Smooth muscle cell (in vitro differentiated cells): ENCODE measurements around the gene WDR7. TPM values are rescaled to one million over a fixed set of nuclear protein-coding genes. Genes with fewer than 3 reads are reported as not detected.

Source experiments
- DNase-seq: peaks from one replicate; lab custom pipeline; 2025; ENCODE audit not compliant: unreplicated experiment; lab: John Stamatoyannopoulos, UW
- H2AFZ ChIP-seq: fragments of 200-600 bp; sonication (generic); 2 replicates; pipeline ENCODE4 v1.6.0; 2016; ENCODE audit warnings: antibody characterized with exemption, low read depth, mild to moderate bottlenecking
- H3F3A ChIP-seq: fragments of 200-600 bp; sonication (generic); 2 replicates; pipeline ENCODE4 v1.6.0; 2017; ENCODE audit warnings: antibody characterized with exemption, low read depth
- H3K27ac ChIP-seq: fragments of 200-600 bp; sonication (generic); 2 replicates; pipeline ENCODE4 v1.5.1; 2016; ENCODE audit warnings: low read depth, mild to moderate bottlenecking
- H3K27me3 ChIP-seq: fragments of 200-600 bp; sonication (generic); 2 replicates; pipeline ENCODE4 v1.6.1; 2016; ENCODE audit warnings: low read depth, mild to moderate bottlenecking
- H3K36me3 ChIP-seq: fragments of 200-600 bp; sonication (generic); 2 replicates; pipeline ENCODE4 v1.5.1; 2016; ENCODE audit warnings: low read depth
- H3K4me1 ChIP-seq: fragments of 200-600 bp; sonication (generic); 2 replicates; pipeline ENCODE4 v1.5.1; 2016; ENCODE audit warnings: low read depth
- H3K4me2 ChIP-seq: fragments of 200-600 bp; sonication (generic); 2 replicates; pipeline ENCODE4 v1.6.0; 2016; ENCODE audit warnings: mild to moderate bottlenecking
- H3K4me3 ChIP-seq: fragments of 200-600 bp; sonication (generic); 2 replicates; pipeline ENCODE4 v1.5.1; 2016; ENCODE audit warnings: mild to moderate bottlenecking
- H3K79me2 ChIP-seq: fragments of 200-600 bp; sonication (generic); 2 replicates; pipeline ENCODE4 v1.6.0; 2016; ENCODE audit warnings: low read depth, mild to moderate bottlenecking
- H3K9ac ChIP-seq: fragments of 200-600 bp; sonication (generic); 2 replicates; pipeline ENCODE4 v1.6.0; 2016; ENCODE audit warnings: low read depth
- H3K9me3 ChIP-seq: fragments of 200-600 bp; sonication (generic); replicated peaks from 2 replicates; pipeline ENCODE4 v1.5.1; 2016; ENCODE audit warnings: low read depth
- H4K20me1 ChIP-seq: fragments of 200-600 bp; sonication (generic); 2 replicates; pipeline ENCODE4 v1.6.0; 2016; ENCODE audit warnings: low read depth
- WGBS: methylation state at CpG from one replicate; pipeline ENCODE4 v1.1.7; 2016; ENCODE audit warnings: low lambda C conversion rate; 5-methylcytosine and 5-hydroxymethylcytosine counted together
- polyA plus RNA-seq: library from polyadenylated mRNA; unstranded; fragments of >200 nt; fragmentation: Nextera tagmentation; extraction: Ambion mirVana; gene quantifications from 2 replicates; pipeline ENCODE4 v1.2.1, GENCODE V29; 2016
- total RNA-seq: library from RNA; depleted of rRNA; stranded (reverse); fragments of >200 nt; gene quantifications from 2 replicates; pipeline ENCODE4 v1.2.3, GENCODE V29; 2014
- TF ChIP-seq, protein P1 (sequence below): fragments of 200-600 bp; sonication (generic); IDR thresholded peaks from 2 replicates; pipeline ENCODE4 v1.5.1; 2017; ENCODE audit warnings: borderline replicate concordance, mild to moderate bottlenecking, antibody characterized with exemption; ENCODE audit not compliant: insufficient read depth, poor library complexity, severe bottlenecking

WDR7 gene
- total and polyA plus RNA-seq, 2 experiments from 2014 or later, result 5.3 to 9.2 TPM

DNA sequence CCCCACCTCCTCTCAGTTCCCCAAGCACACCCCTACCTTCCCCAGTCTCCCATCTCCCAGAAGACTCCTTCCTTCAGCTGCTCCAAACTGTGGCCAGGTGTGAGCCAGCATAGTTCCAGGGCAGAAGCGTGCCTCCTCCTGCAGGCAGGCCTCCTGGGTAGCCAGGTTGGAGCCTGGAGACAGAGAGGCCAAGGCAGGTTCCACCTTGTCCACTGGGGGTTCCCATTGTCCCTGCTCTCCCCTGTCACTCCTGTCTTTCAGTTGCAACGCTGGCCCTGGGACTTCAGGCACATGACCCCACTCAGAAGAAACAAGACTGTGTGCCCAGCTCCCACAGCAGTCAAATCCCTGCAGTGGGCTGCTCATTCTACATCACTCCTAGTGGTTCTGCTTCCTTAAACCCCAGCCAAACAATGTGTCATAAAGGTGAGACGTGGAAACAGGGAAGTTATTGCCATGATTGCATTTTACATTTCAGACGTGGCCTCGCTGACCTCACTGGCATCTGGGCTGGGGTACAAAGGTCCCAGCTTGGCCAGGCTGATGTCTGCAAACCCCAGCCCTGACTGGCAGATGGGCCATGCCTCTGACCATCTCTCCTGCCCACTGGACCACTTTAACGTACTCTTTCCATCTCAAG is 399.3 kb downstream of the WDR7 start:
- Histone ChIP-seq H3K9me3 (no peaks in the 10 kb centered on the region), H3K4me3 (no peak overlapping the region), H4K20me1 (no peaks in the 10 kb centered on the region), H3K79me2 (no peaks in the 10 kb centered on the region), H3K4me2 (no peak overlapping the region), H3K9ac (no peak overlapping the region), H3K4me1 (peaks cover 3% of the 10 kb centered on the region), H3K27ac (no peak overlapping the region), H3K36me3 (no peaks in the 10 kb centered on the region), H2AFZ (no peak overlapping the region), H3F3A (no peaks in the 10 kb centered on the region), H3K27me3 (no peaks in the 10 kb centered on the region)
- 86% methylated on average over 6 of the region's 6 CpGs for WGBS
- no peak for DNase-seq
- TF ChIP-seq, protein P1, sequence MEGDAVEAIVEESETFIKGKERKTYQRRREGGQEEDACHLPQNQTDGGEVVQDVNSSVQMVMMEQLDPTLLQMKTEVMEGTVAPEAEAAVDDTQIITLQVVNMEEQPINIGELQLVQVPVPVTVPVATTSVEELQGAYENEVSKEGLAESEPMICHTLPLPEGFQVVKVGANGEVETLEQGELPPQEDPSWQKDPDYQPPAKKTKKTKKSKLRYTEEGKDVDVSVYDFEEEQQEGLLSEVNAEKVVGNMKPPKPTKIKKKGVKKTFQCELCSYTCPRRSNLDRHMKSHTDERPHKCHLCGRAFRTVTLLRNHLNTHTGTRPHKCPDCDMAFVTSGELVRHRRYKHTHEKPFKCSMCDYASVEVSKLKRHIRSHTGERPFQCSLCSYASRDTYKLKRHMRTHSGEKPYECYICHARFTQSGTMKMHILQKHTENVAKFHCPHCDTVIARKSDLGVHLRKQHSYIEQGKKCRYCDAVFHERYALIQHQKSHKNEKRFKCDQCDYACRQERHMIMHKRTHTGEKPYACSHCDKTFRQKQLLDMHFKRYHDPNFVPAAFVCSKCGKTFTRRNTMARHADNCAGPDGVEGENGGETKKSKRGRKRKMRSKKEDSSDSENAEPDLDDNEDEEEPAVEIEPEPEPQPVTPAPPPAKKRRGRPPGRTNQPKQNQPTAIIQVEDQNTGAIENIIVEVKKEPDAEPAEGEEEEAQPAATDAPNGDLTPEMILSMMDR, result no peak

- WGBS, result 72% methylated on average over 3 of the region's 3 CpGs
- H3K4me2 ChIP-seq, result no peak overlapping the region
- H3K27ac ChIP-seq, result no peak overlapping the region
- no peak overlapping the region for H3K4me3 ChIP-seq
- H3K4me1 ChIP-seq, result peaks cover 3% of the 10 kb centered on the region
- H3K36me3 ChIP-seq, result no peaks in the 10 kb centered on the region
- no peaks in the 10 kb centered on the region for H3K79me2 ChIP-seq
- TF ChIP-seq, protein P1, result no peak
- no peak overlapping the region for H3K9ac ChIP-seq
- no peaks in the 10 kb centered on the region for H3K9me3 ChIP-seq
- no peak overlapping the region for H2AFZ ChIP-seq
- no peaks in the 10 kb centered on the region for H3K27me3 ChIP-seq
- DNase-seq, result no peak
- H4K20me1 ChIP-seq, result no peaks in the 10 kb centered on the region
- no peaks in the 10 kb centered on the region for H3F3A ChIP-seq
These were observed 400.0 kb downstream of the WDR7 start for GRCh38 chr18:57051021-57051656.

GRCh38 chr18:57051657-57052044 is 400.5 kb downstream of the WDR7 start:
- no peaks in the 10 kb centered on the region for H3K79me2 ChIP-seq
- no peak overlapping the region for H3K27ac ChIP-seq
- no peaks in the 10 kb centered on the region for H3K36me3 ChIP-seq
- no peak overlapping the region for H2AFZ ChIP-seq
- no peaks in the 10 kb centered on the region for H3K9me3 ChIP-seq
- no peak overlapping the region for H3K4me2 ChIP-seq
- H3K4me3 ChIP-seq, result no peak overlapping the region
- no peaks in the 10 kb centered on the region for H4K20me1 ChIP-seq
- WGBS, result 76% methylated on average over 4 of the region's 4 CpGs
- peaks cover 3% of the 10 kb centered on the region for H3K4me1 ChIP-seq
- TF ChIP-seq, protein P1, result no peak
- no peak for DNase-seq
- no peaks in the 10 kb centered on the region for H3K27me3 ChIP-seq
- H3F3A ChIP-seq, result no peaks in the 10 kb centered on the region
- no peak overlapping the region for H3K9ac ChIP-seq

GRCh38 chr18:57052173-57052572 is 401.0 kb downstream of the WDR7 start:
- no peaks in the 10 kb centered on the region for H3K79me2 ChIP-seq
- H3F3A ChIP-seq, result no peaks in the 10 kb centered on the region
- H3K4me1 ChIP-seq, result peaks cover 3% of the 10 kb centered on the region
- H3K9ac ChIP-seq, result no peak overlapping the region
- TF ChIP-seq, protein P1, result no peak
- no peak overlapping the region for H3K27ac ChIP-seq
- H4K20me1 ChIP-seq, result no peaks in the 10 kb centered on the region
- H3K36me3 ChIP-seq, result no peaks in the 10 kb centered on the region
- no peak overlapping the region for H3K4me2 ChIP-seq
- H3K27me3 ChIP-seq, result no peaks in the 10 kb centered on the region
- DNase-seq, result no peak
- no peaks in the 10 kb centered on the region for H3K9me3 ChIP-seq
- H2AFZ ChIP-seq, result no peak overlapping the region
- no peak overlapping the region for H3K4me3 ChIP-seq
- WGBS, result 90% methylated on average over 4 of the region's 4 CpGs
